ENCODE measurements around the gene CCDC187.

The CCDC187 gene

GRCh38 chr9:136251264-136252115, 52.4 kb downstream of the CCDC187 start:
- no peak for DNase-seq

DNA sequence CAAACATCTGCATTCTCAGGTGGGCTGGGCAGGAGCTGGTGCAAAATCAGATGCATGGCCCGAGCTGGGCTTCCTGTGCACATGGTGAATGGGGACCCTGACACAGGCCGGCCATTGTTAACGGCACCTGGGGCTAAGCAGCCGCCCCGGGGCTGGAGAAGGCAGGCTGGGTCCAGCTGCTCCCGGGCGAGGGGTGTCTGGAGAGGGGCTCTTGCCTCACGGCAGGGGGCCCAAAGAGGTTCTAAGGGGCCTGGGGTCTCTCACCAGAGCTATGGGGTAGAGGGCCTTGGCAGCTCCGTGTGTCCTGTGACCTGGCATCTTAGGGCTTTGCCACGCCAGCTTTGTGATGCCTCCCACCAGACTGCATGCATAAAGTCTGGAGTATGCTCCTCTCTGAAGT, 53.2 kb downstream of the CCDC187 start:
- no peak for DNase-seq

DNA sequence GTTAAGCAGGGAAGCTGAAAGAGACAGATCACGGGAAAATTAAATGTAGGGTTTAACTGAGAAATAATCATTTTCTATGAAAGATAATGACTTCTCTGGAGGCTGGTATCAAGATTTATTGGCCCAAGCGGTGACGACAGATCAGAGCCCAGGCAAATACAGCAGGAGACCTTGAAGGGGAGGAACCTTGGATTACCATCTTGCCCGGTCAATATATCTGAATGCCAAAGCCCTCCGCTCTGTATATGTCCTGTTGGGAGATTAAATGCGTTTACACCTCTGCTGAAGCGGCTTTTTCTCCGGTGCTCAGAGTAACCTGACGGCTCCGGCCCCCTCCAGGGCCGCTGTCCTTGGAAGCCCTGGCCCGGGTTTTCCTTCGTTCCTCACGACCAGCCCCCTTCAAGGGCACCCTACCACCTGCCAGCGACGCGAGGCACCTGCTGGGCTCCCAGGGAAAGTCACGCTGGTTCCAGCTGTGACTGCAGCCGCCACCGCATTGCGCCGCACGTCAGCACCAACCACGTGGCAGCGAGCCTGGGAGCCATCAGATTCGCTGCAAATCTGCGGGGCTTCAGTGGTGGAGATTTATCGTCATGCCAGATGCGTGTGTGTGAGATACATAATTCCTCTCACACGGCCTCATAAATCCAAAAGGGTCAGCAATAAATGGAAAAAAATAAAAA, 53.9 kb downstream of the CCDC187 start:
- no peak for DNase-seq

GRCh38 chr9:136248951-136249876, 54.7 kb downstream of the CCDC187 start:
- no peak for DNase-seq

GRCh38 chr9:136247947-136248637, 55.8 kb downstream of the CCDC187 start:
- no peak for DNase-seq

DNA sequence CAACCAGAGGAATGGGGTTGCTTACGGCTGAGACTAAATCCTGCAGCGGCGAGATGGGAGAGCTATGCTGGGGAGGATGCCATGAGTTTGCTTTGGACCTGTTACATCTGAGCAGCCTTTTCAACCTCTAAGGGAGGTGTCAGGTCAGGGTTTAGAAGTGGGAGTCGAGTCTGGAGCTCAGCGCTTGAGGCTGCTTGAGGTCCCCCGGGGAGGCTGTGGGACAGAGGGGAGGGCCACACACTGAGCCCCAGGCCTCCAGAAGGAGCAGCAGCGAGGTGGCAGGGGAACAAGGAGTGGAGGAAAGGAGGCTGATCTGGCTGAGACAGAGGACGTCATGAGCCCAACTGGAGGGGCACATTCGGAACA, 56.4 kb downstream of the CCDC187 start:
- DNase-seq = no peak

DNA sequence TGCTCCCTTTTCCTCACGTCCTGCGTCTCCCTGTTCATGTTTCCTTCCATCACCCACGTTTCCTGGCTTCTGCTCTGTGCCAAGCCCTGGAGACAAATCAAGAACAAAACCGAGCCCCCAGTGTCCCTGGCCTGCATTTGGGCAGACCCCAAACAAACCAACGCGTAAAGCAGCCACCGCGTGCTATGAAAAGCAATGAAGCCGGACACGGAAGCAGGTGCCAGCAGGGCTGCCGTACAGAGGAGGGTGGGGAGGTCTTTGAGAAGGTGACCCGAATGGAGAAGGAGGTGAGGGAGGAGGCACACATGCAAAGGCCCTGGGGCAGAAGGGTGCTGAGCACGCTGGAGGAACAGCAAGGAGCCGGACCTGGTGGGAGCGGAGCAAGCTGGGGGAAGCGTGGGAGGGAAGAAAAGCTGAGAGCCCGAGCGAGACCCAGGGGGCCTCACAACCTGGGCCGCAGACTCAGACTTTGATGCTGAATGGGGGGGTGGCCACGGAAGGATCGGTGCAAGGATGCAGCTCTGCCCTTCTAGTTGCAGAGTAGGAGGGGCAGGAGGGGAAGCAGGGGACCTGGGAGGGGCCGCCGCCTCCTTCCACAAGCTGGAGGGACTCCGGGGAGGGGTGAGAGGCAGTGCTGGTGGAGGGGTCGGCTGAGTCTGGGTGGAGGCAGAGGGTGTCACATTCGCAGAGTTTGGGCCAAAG, 56.9 kb downstream of the CCDC187 start:
- DNase-seq = no peak

DNA sequence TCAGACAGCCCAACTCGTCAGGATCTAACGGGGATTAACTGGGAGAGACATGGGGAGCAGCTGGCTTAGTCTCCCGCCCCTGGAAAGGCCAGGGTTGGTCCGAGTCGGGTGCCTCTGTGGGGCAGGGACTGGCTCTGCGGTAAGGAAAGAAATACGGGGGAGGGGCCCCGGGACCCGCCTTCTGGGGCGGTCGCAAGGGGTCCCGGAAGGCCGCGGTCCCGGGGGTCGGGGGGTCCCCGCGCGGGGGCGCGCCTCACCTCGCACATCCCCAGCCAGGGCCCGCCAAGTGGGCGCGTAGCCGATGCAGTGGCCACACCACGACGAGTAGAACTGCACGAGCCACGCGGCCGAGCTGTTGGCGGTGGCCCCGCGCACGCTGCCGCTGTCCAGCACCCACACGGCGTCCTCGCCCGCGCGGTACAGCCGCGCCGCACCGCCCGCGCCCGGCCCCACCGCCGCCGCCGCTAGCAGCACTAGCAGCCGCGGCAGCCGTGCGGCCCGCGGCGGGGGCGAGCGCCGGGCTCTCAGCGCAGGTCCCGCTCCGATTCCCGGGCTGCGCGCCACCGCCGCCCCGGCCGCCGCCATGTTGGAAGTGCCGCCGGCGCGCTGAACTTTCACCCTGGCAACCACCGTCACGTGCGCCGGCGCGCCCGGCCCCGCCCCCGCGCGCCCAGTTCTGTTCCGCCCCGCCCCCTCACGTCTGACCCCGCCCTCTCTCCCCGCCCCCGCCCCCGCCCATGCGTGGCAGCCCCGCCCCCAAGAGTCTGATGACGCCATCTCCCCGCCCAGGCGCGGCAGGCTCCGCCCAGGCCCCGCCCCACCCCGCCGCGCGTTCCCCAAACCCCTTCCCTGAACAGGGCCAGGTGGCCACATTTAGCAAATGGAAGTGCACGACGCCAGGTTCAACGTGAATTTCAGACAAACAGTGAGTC, 58.4 kb downstream of the CCDC187 start, which contains the start of gene QSOX2:
QSOX2 (minus strand) TSS at position 594 of the 932 bp plus-strand sequence; CDS start at position 585, 9 bp downstream.
- peak; percentile 85 for DNase-seq

- DNase-seq = no peak
These were observed 59.0 kb downstream of the CCDC187 start for GRCh38 chr9:136244969-136245218.

DNA sequence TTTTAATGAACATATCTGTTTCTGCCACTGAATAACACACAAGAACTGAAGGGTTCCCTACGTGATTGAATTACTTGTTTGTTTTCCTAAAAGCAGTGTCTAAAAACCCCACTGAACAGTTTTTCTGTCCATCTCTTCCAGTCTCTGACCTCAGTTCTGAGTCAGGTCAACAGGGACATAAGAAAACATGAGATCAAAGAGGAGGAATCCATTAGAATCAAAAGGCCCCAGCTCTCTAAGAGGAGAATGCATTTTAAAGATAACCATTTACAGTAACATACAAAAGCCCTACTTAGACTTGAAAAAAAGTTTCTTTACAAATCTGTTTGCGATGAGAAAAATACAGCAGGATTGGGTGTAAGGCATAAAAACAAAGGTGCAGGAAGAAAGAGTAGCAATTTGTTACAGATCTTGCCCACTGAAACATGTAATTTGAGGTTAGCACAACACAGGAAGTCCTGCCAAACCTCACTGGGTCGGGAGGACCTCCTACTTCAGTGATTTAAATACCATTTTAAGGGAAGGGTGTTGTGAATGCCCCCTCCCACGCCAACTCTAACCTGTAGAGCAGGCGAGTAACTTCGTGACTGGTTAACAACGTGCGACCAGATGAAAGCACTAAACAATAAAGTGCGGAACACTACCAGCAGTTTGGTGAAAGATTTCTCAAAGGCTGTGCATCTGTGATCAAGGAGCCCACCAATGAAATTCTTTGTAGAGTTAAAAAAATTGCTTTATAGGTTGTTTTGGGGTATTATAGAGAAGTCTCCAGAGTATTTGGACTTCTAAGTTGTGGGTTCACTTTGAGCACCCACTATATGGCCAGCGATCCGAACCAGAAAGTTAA, 59.5 kb downstream of the CCDC187 start:
- DNase-seq = peak; percentile 80

GRCh38 chr9:136243631-136244030, 60.3 kb downstream of the CCDC187 start:
- DNase-seq = no peak

DNA sequence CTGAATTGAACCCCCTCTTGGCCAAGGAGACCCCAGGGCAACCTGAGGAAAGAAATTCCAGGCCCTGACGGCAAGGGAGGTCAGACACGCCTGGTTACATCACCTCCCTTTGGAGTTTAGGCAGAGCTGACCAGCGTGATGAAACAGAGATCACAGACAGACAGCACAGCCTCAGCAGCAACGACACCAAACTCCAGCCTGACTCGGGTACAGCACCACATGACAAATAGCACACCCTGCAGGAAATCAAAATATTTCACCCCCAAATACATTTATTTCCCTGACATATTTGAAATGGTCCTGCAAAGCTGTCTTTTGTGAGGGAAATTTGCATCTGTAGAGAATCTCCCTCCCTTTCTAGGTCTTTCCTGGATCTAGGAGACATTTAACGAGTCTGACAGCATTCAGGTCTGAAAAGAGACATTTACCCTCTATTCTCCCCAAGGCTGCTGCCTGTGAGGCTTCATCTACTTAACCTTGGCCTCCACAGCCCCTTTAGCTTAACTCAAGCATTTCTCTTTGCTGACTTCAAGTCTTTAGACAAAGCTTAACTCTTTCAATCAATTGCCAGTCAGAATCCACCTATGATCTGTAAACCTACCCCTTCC, 60.9 kb downstream of the CCDC187 start:
- DNase-seq = no peak

DNA sequence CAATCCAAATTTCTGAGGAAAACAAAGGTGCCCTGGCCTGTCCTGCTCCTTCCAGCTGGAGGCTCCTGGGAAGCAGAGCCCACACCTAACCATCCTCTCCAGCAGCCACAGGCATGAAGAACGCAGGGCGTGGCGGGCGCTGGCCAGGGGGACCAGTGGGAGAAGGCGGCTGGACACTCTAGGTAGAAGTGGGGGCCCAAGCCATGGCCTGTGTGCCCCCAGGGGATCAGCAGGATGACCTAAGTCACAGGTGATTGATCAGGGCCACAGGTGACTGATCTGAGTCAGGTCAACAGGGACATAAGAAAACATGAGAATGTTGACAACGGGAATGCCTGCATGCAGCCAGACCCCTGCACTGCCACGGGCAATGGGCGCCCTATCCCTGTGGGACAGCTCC, 61.6 kb downstream of the CCDC187 start:
- no peak for DNase-seq

- no peak for DNase-seq
These were observed 62.4 kb downstream of the CCDC187 start for GRCh38 chr9:136241542-136241941.

GRCh38 chr9:136240941-136241340, 63.0 kb downstream of the CCDC187 start:
- DNase-seq = no peak

- no peak for DNase-seq
These were observed 63.9 kb downstream of the CCDC187 start for GRCh38 chr9:136239983-136240330.

- DNase-seq = no peak
These were observed 64.5 kb downstream of the CCDC187 start for GRCh38 chr9:136239135-136239982.

DNA sequence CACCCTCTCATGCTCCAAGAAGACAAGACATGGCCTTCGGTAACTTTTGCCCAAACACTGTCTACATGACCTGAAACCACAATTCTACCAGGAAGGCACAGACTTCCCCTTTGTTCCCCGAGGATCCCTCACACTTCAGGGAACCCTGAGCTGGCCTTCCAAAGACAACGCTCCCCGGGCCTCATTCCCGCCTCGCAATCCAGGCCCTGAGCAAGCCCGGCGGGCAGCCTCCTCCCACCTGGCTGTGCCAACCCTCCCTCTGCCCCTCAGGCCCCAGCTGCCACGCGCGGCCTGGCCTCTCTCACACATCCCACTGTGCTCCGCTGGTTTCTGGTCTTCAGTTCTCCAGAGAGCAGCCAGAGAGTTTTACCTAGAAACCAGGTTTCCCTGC, 65.6 kb downstream of the CCDC187 start:
- DNase-seq = no peak

Measured in stimulated activated CD4-positive, alpha-beta T cell treated with anti-CD3 and anti-CD28 coated beads, Interleukin-4, amount 100 ng/mL, for 24 hours (primary cell).